Measurements from ENCODE around the gene GRPEL1.

DNA sequence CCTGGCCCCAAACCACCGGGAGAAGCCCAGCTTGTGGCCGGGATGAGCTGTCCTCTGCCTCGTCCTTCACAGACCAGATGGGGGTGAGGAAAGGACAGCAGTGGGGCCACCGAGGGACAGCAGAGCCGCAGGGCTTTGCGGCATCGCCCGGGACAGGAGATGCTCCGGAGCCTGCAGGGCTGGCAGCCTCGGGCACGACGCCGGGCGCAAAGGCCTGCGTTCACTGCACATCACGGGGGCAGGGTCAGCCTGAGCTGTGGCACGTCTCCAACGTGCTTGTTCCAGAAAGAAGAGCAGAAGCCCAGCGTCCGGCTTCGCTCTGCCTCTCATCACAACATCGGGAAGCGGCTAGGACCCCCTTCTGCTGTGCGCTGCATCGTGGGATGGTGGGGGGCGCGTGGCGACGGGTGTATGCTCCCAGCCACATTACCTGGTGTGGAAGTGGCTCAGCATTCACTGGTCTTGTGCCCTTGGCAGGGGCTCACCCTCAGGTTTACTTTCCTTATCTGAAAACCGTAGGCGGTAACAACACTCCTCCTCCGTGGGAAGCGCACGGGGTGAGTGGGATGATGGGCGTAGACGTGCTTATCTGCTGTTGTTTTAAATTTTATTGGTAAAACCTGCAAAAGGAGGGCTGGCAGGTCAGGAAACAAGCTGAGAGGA is 17.3 kb downstream of the GRPEL1 start:
- TF ChIP-seq CTCF (IDR thresholded peaks at IDR 0.05) (no peak), POLR2A (IDR thresholded peaks at IDR 0.05) (no peak), POLR2AphosphoS5 (IDR thresholded peaks at IDR 0.05; ENCODE audit: insufficient read depth in 1 of 2, low read depth in 1 of 2) (no peak)

Data from vagina (tissue), 2 donors.